A549 treated with AZD9567 at 1 μM for 4 hours (cell line): ENCODE results near the gene HAUS3. TPM values are rescaled to one million over a fixed set of nuclear protein-coding genes. Genes with fewer than 3 reads are reported as not detected.

Experiments used
- total RNA-seq: library from RNA; stranded (reverse); fragments of 200-300 nt; extraction: Qiagen RNA extraction; gene quantifications from 5 replicates; pipeline ENCODE4 v1.2.3, GENCODE V29; 2022; ENCODE audit not compliant: insufficient read depth

The HAUS3 gene
- total RNA-seq = 7.9 to 12.3 TPM (median 9.7 TPM) in 5 replicates

GRCh38 chr4:2241410-2242353, at the start of gene HAUS3, which contains the start of gene POLN:
Gene HAUS3 (minus strand): TSS chr4:2242121. CDS start chr4:2240946, 1,175 bp downstream.
Gene POLN (minus strand): TSS chr4:2242121. CDS start chr4:2229231, 12,890 bp downstream.

GRCh38 chr4:2261853-2262144, 19.9 kb upstream of the HAUS3 start, which contains the start of gene MXD4:
Gene MXD4 (minus strand): TSS chr4:2262109. CDS start chr4:2261980, 129 bp downstream.

Other genes starting within 250 kb of the HAUS3 start
- gene NELFA, start 233.1 kb downstream of the HAUS3 start, total RNA-seq = 18.7 to 24.4 TPM (median 23.5 TPM) in 5 replicates
- 12.5 to 15.9 TPM (median 15.1 TPM) in 5 replicates for gene NAT8L, start 182.8 kb downstream of the HAUS3 start, total RNA-seq
- 0.60 to 2.0 TPM (median 0.77 TPM) in 5 replicates for gene POLN, start within 50 bp of the HAUS3 start, total RNA-seq
- 18.5 to 22.7 TPM (median 20.8 TPM) in 5 replicates for gene MXD4, start 20.0 kb upstream of the HAUS3 start, total RNA-seq
- gene ZFYVE28, start 176.5 kb upstream of the HAUS3 start, total RNA-seq = 1.7 to 2.8 TPM (median 2.6 TPM) in 5 replicates
- gene CFAP99, start 176.8 kb upstream of the HAUS3 start, total RNA-seq = 0.07 to 0.13 TPM in 2 of 5 replicates, not detected in the others
- 62.4 to 79.8 TPM (median 64.8 TPM) in 5 replicates for gene RNF4, start 227.0 kb upstream of the HAUS3 start, total RNA-seq